ENCODE measurements around the gene GUSB. TPM values are rescaled to one million over a fixed set of nuclear protein-coding genes. Genes with fewer than 3 reads are reported as not detected.

GUSB gene
- polyA plus RNA-seq (2011; rRNA removed) (32.3 and 38.5 TPM in 2 replicates), polyA plus RNA-seq (2017; fragmentation: RNase III; extraction: RNeasy Plus Mini Kit Qiagen cat#74134 plus additional on column Dnase treatment) (28.6 to 32.3 TPM (median 32.1 TPM) in 3 replicates), polyA minus RNA-seq (2011; rRNA and poly(A)+ RNA removed) (47.5 and 57.5 TPM in 2 replicates)
- 45.4 and 48.7 TPM in 2 replicates for polyA plus RNA-seq (2012; cell fraction: cytosol; rRNA removed)
- polyA plus RNA-seq (2012; cell fraction: nucleus; rRNA removed) = 163 and 173 TPM in 2 replicates

- CTCF ChIA-PET = interaction anchor here (0.6 kb wide), 3 partner anchors 13 to 859 kb away, joined by 3 read pairs; no protein-coding TSS in a partner anchor
- POLR2A ChIA-PET = interaction anchor here (0.6 to 0.7 kb wide), 2 partner anchors 14 to 172 kb away, joined by 3 to 4 read pairs; no protein-coding TSS in a partner anchor
- Histone ChIP-seq H3K4me2 (peak within 1 kb of the TSS; percentile 97), H3K4me1 (peaks cover 27% of the 10 kb centered on the region), H3K9me3 (no peaks in the 10 kb centered on the region), H3K27ac (peak within 1 kb of the TSS; percentile 92 to 95), H3K4me3 (peak within 1 kb of the TSS; percentile 76)
- DNase-seq (ENCODE audit: low read depth in 1 of 2, low spot score in 1 of 2) (peak; percentile 81 to 94), ATAC-seq (peak; percentile 94 to 95), FAIRE-seq (no peak)
- TF ChIP-seq ATOH8 (CRISPR knock-in tag; IDR thresholded peaks at IDR 0.05; ENCODE audit: low read depth) (peak; percentile 83; the same call in 1 of the 2 replicates), MAX (IDR thresholded peaks at IDR 0.05) (peak; percentile 99), MYC (IDR thresholded peaks at IDR 0.05; ENCODE audit: borderline replicate concordance, low read length) (peak; percentile 83; the same call in 1 of the 2 replicates), BCL3 (IDR thresholded peaks at IDR 0.05) (0 out of 3 replicates have a peak, but pooled peaks have one; percentile 74), E2F6 (IDR thresholded peaks at IDR 0.05; ENCODE audit: borderline replicate concordance, low read depth) (peak; percentile 99), POLR2A (IDR thresholded peaks at IDR 0.05; ENCODE audit: low read length) (peak; percentile 70), KDM5A (IDR thresholded peaks at IDR 0.05) (no peak), RFX5 (IDR thresholded peaks at IDR 0.05) (no peak), TP53 (CRISPR knock-in tag; IDR thresholded peaks at IDR 0.05) (0 out of 2 replicates have a peak, but pooled peaks have one; percentile 59), JUN (IDR thresholded peaks at IDR 0.05) (peak in 1 of 2 experiments; percentile 94; a peak in 3 of 5 replicates), MAZ (IDR thresholded peaks at IDR 0.05; ENCODE audit: borderline replicate concordance, low read depth, low read length) (peak; percentile 77), ZSCAN20 (CRISPR knock-in tag; IDR thresholded peaks at IDR 0.05) (no peak), FOSL2 (IDR thresholded peaks at IDR 0.05) (no peak), FOSL2 (CRISPR knock-in tag; IDR thresholded peaks at IDR 0.05) (peak; percentile 28; the same call in 1 of the 2 replicates), TFCP2L1 (CRISPR knock-in tag; IDR thresholded peaks at IDR 0.05) (peak; percentile 84), HES2 (IDR thresholded peaks at IDR 0.05) (no peak), EHF (CRISPR knock-in tag; IDR thresholded peaks at IDR 0.05) (0 out of 2 replicates have a peak, but pooled peaks have one; percentile 35), FOSB (CRISPR knock-in tag; IDR thresholded peaks at IDR 0.05) (no peak), USF2 (IDR thresholded peaks at IDR 0.05) (peak; percentile 86), CBX8 (IDR thresholded peaks at IDR 0.05) (no peak), RAD21 (conservative IDR thresholded peaks at IDR 0.05 in 1 of 2, IDR thresholded peaks at IDR 0.05 in 1 of 2) (0 out of 5 replicates have a peak, but pooled peaks of 1 of the 2 experiments have one; percentile 5), GATA3 (IDR thresholded peaks at IDR 0.05; ENCODE audit: borderline replicate concordance) (0 out of 2 replicates have a peak, but pooled peaks have one; percentile 40), PHF8 (IDR thresholded peaks at IDR 0.05; ENCODE audit: borderline replicate concordance, low read depth) (peak; percentile 76; the same call in 1 of the 2 replicates), RCOR1 (IDR thresholded peaks at IDR 0.05; ENCODE audit: low read depth, low read length) (no peak), HOXB13 (CRISPR knock-in tag; IDR thresholded peaks at IDR 0.05; ENCODE audit: low read depth) (peak; percentile 86; the same call in 1 of the 2 replicates), ZNF302 (CRISPR knock-in tag; IDR thresholded peaks at IDR 0.05) (no peak), FOXS1 (CRISPR knock-in tag; IDR thresholded peaks at IDR 0.05) (no peak), CHD4 (IDR thresholded peaks at IDR 0.05; ENCODE audit: borderline replicate concordance) (no peak), BHLHE40 (IDR thresholded peaks at IDR 0.05; ENCODE audit: low read depth, low read length) (peak; percentile 66), CBX2 (IDR thresholded peaks at IDR 0.05; ENCODE audit: borderline replicate concordance, low read depth) (no peak), KDM1A (IDR thresholded peaks at IDR 0.05; ENCODE audit: low read depth) (no peak), RARB (CRISPR knock-in tag; IDR thresholded peaks at IDR 0.05) (no peak), HOXB5 (CRISPR knock-in tag; IDR thresholded peaks at IDR 0.05) (peak; percentile 79), PBX3 (IDR thresholded peaks at IDR 0.05) (no peak)
- 10% methylated on average over 20 of the region's 62 CpGs for WGBS (ENCODE audit: missing lambda C conversion rate)
Observed at GRCh38 chr7:65981965-65982792, at the start of gene GUSB. GUSB (minus strand) TSS chr7:65982213; CDS start chr7:65982183, 30 bp downstream.
